Chondrocyte (in vitro differentiated cells): ENCODE results near the gene OCRL. TPM values are rescaled to one million over a fixed set of nuclear protein-coding genes. Genes with fewer than 3 reads are reported as not detected.

Source experiments
- DNase-seq: peaks from one replicate; pipeline ENCODE4 v3.0.0; 2021; ENCODE audit warnings: mixed read lengths, low spot score
- H3K27ac Mint-ChIP-seq: one replicate; pipeline ENCODE4 v1.8.0; 2021; ENCODE audit warnings: mild to moderate bottlenecking, moderate library complexity, mixed read lengths; ENCODE audit not compliant: unreplicated experiment
- H3K27me3 Mint-ChIP-seq: 2 replicates; pipeline ENCODE4 v1.8.0; 2021; ENCODE audit warnings: low read depth, mixed read lengths
- H3K36me3 Mint-ChIP-seq: 2 replicates; pipeline ENCODE4 v1.8.0; 2021; ENCODE audit warnings: low read depth, mixed read lengths
- H3K4me1 Mint-ChIP-seq: 2 replicates; pipeline ENCODE4 v1.8.0; 2021; ENCODE audit warnings: low read depth, mild to moderate bottlenecking, mixed read lengths
- H3K4me3 Mint-ChIP-seq: one replicate; pipeline ENCODE4 v1.8.0; 2021; ENCODE audit warnings: mild to moderate bottlenecking, moderate library complexity, mixed read lengths; ENCODE audit not compliant: unreplicated experiment
- H3K9me3 Mint-ChIP-seq: 2 replicates; pipeline ENCODE4 v1.8.0; 2021; ENCODE audit warnings: low read depth, mixed read lengths
- CTCF ChIP-seq: fragments of 200-600 bp; sonication (generic); IDR thresholded peaks from 2 replicates; pipeline ENCODE4 v1.5.0; 2021; ENCODE audit warnings: antibody characterized with exemption, mild to moderate bottlenecking, moderate library complexity
- total RNA-seq: library from RNA; stranded (reverse); gene quantifications from 3 replicates; pipeline ENCODE4 v1.2.1, GENCODE V29; 2021

Gene OCRL
- total RNA-seq, 1 donor from 2014 or later: 58.9 TPM

GRCh38 chrX:129626026-129626425, 86.0 kb downstream of the OCRL start:
- no peaks in the 10 kb centered on the region for H3K9me3 Mint-ChIP-seq
- no peak for DNase-seq
- H3K4me3 Mint-ChIP-seq: no peak overlapping the region
- H3K4me1 Mint-ChIP-seq: no peaks in the 10 kb centered on the region
- TF ChIP-seq CTCF: no peak
- H3K36me3 Mint-ChIP-seq: no peaks in the 10 kb centered on the region
- H3K27me3 Mint-ChIP-seq: no peaks in the 10 kb centered on the region
- no peak overlapping the region for H3K27ac Mint-ChIP-seq

GRCh38 chrX:129629837-129630236, 89.8 kb downstream of the OCRL start:
- H3K36me3 Mint-ChIP-seq: no peaks in the 10 kb centered on the region
- H3K9me3 Mint-ChIP-seq: no peaks in the 10 kb centered on the region
- TF ChIP-seq CTCF: no peak
- no peak for DNase-seq
- H3K27me3 Mint-ChIP-seq: no peaks in the 10 kb centered on the region
- H3K4me3 Mint-ChIP-seq: no peak overlapping the region
- no peak overlapping the region for H3K27ac Mint-ChIP-seq
- H3K4me1 Mint-ChIP-seq: no peaks in the 10 kb centered on the region

- H3K27ac Mint-ChIP-seq: no peak overlapping the region
- H3K4me1 Mint-ChIP-seq: no peaks in the 10 kb centered on the region
- TF ChIP-seq CTCF: no peak
- no peaks in the 10 kb centered on the region for H3K27me3 Mint-ChIP-seq
- DNase-seq: no peak
- H3K36me3 Mint-ChIP-seq: no peaks in the 10 kb centered on the region
- no peaks in the 10 kb centered on the region for H3K9me3 Mint-ChIP-seq
- H3K4me3 Mint-ChIP-seq: no peak overlapping the region
Measured at GRCh38 chrX:129631849-129632248, 91.8 kb downstream of the OCRL start.

GRCh38 chrX:129632443-129632842, 92.4 kb downstream of the OCRL start:
- Mint-ChIP-seq H3K27me3 (no peaks in the 10 kb centered on the region), H3K9me3 (no peaks in the 10 kb centered on the region), H3K4me1 (no peaks in the 10 kb centered on the region), H3K4me3 (no peak overlapping the region), H3K36me3 (no peaks in the 10 kb centered on the region), H3K27ac (no peak overlapping the region)
- no peak for DNase-seq
- no peak for TF ChIP-seq CTCF

GRCh38 chrX:129634541-129634940, 94.5 kb downstream of the OCRL start:
- Mint-ChIP-seq H3K36me3 (no peaks in the 10 kb centered on the region), H3K4me3 (no peak overlapping the region), H3K27ac (no peak overlapping the region), H3K9me3 (no peaks in the 10 kb centered on the region), H3K27me3 (no peaks in the 10 kb centered on the region), H3K4me1 (no peaks in the 10 kb centered on the region)
- DNase-seq: no peak
- TF ChIP-seq CTCF: no peak
